ENCODE measurements around the gene PDLIM5. TPM values are rescaled to one million over a fixed set of nuclear protein-coding genes. Genes with fewer than 3 reads are reported as not detected.

PDLIM5 gene
- total and polyA plus RNA-seq, 4 donors = 20.4 to 93.4 (median 59.8) TPM

GRCh38 chr4:94428884-94429283 lies 22.9 kb upstream of the PDLIM5 start:
- H3K27ac ChIP-seq (ENCODE audit: low read depth in 1 of 2, low read length in 1 of 2) = peak overlapping the region in 1 of 2 donors; percentile 53
- H3K27me3 ChIP-seq (ENCODE audit: control insufficient read depth in 3 of 3, insufficient read depth in 3 of 3, low read length in 2 of 3) = peaks cover 0 to 2% (median 0%) of the 10 kb centered on the region in 3 donors
- H3K4me3 ChIP-seq = no peak overlapping the region
- no peak overlapping the region for H3K9ac ChIP-seq (ENCODE audit: insufficient read depth in 1 of 2, low read length in 2 of 2)
- peak in 1 of 3 donors; percentile 7 for DNase-seq
- H3K4me1 ChIP-seq (ENCODE audit: control insufficient read depth in 5 of 5, insufficient read depth in 5 of 5, low read length in 5 of 5) = peaks cover 0 to 5% (median 0%) of the 10 kb centered on the region in 5 donors
- H3K36me3 ChIP-seq (ENCODE audit: control insufficient read depth in 4 of 4, insufficient read depth in 4 of 4, low read length in 4 of 4) = no peaks in the 10 kb centered on the region
- TF ChIP-seq CTCF (IDR thresholded peaks at IDR 0.05; ENCODE audit: control extremely low read depth, extremely low read depth) = no peak
- no peak for ATAC-seq (ENCODE audit: insufficient read depth, low FRiP score)
- H3K9me3 ChIP-seq (ENCODE audit: control insufficient read depth in 4 of 4, insufficient read depth in 3 of 4, low read length in 3 of 4) = peaks cover 0 to 7% (median 5%) of the 10 kb centered on the region in 4 donors
- 73 to 94% methylated on average over 1 of the region's 1 CpG for WGBS, 2 donors

- no peaks in the 10 kb centered on the region for H3K36me3 ChIP-seq (ENCODE audit: control insufficient read depth in 4 of 4, insufficient read depth in 4 of 4, low read length in 4 of 4)
- H3K4me1 ChIP-seq (ENCODE audit: control insufficient read depth in 5 of 5, insufficient read depth in 5 of 5, low read length in 5 of 5) = peaks cover 0 to 5% (median 0%) of the 10 kb centered on the region in 5 donors
- DNase-seq (no peak), ATAC-seq (ENCODE audit: insufficient read depth, low FRiP score) (no peak)
- no peak overlapping the region for H3K9ac ChIP-seq (ENCODE audit: insufficient read depth in 1 of 2, low read length in 2 of 2)
- peaks cover 0 to 2% (median 0%) of the 10 kb centered on the region in 3 donors for H3K27me3 ChIP-seq (ENCODE audit: control insufficient read depth in 3 of 3, insufficient read depth in 3 of 3, low read length in 2 of 3)
- no peak for TF ChIP-seq CTCF (IDR thresholded peaks at IDR 0.05; ENCODE audit: control extremely low read depth, extremely low read depth)
- peaks cover 0 to 7% (median 5%) of the 10 kb centered on the region in 4 donors for H3K9me3 ChIP-seq (ENCODE audit: control insufficient read depth in 4 of 4, insufficient read depth in 3 of 4, low read length in 3 of 4)
- WGBS, 2 donors = 83 to 87% methylated on average over 6 of the region's 6 CpGs
- H3K4me3 ChIP-seq = no peak overlapping the region
- no peak overlapping the region for H3K27ac ChIP-seq (ENCODE audit: low read depth in 1 of 2, low read length in 1 of 2)
These were observed 21.3 kb upstream of the PDLIM5 start for GRCh38 chr4:94430406-94430805.

- H3K36me3 ChIP-seq (ENCODE audit: control insufficient read depth in 4 of 4, insufficient read depth in 4 of 4, low read length in 4 of 4) = no peaks in the 10 kb centered on the region
- 95 to 97% methylated on average over 3 of the region's 3 CpGs for WGBS, 2 donors
- DNase-seq (no peak), ATAC-seq (ENCODE audit: insufficient read depth, low FRiP score) (no peak)
- peaks cover 0 to 4% (median 2%) of the 10 kb centered on the region in 4 donors for H3K9me3 ChIP-seq (ENCODE audit: control insufficient read depth in 4 of 4, insufficient read depth in 3 of 4, low read length in 3 of 4)
- H3K27ac ChIP-seq (ENCODE audit: low read depth in 1 of 2, low read length in 1 of 2) = no peak overlapping the region
- H3K27me3 ChIP-seq (ENCODE audit: control insufficient read depth in 3 of 3, insufficient read depth in 3 of 3, low read length in 2 of 3) = peaks cover 0 to 2% (median 0%) of the 10 kb centered on the region in 3 donors
- TF ChIP-seq CTCF (IDR thresholded peaks at IDR 0.05; ENCODE audit: control extremely low read depth, extremely low read depth) = no peak
- peaks cover 0 to 5% (median 0%) of the 10 kb centered on the region in 5 donors for H3K4me1 ChIP-seq (ENCODE audit: control insufficient read depth in 5 of 5, insufficient read depth in 5 of 5, low read length in 5 of 5)
- no peak overlapping the region for H3K9ac ChIP-seq (ENCODE audit: insufficient read depth in 1 of 2, low read length in 2 of 2)
- H3K4me3 ChIP-seq = no peak overlapping the region
These were observed 20.4 kb upstream of the PDLIM5 start for GRCh38 chr4:94431388-94431787.

GRCh38 chr4:94434505-94434904 lies 17.2 kb upstream of the PDLIM5 start:
- no peak overlapping the region for H3K27ac ChIP-seq (ENCODE audit: low read depth in 1 of 2, low read length in 1 of 2)
- no peaks in the 10 kb centered on the region for H3K36me3 ChIP-seq (ENCODE audit: control insufficient read depth in 4 of 4, insufficient read depth in 4 of 4, low read length in 4 of 4)
- H3K9me3 ChIP-seq (ENCODE audit: control insufficient read depth in 4 of 4, insufficient read depth in 3 of 4, low read length in 3 of 4) = no peaks in the 10 kb centered on the region
- H3K4me1 ChIP-seq (ENCODE audit: control insufficient read depth in 5 of 5, insufficient read depth in 5 of 5, low read length in 5 of 5) = no peaks in the 10 kb centered on the region
- H3K27me3 ChIP-seq (ENCODE audit: control insufficient read depth in 3 of 3, insufficient read depth in 3 of 3, low read length in 2 of 3) = peaks cover 0 to 2% (median 0%) of the 10 kb centered on the region in 3 donors
- H3K9ac ChIP-seq (ENCODE audit: insufficient read depth in 1 of 2, low read length in 2 of 2) = no peak overlapping the region
- no peak for ATAC-seq (ENCODE audit: insufficient read depth, low FRiP score)
- no peak for TF ChIP-seq CTCF (IDR thresholded peaks at IDR 0.05; ENCODE audit: control extremely low read depth, extremely low read depth)
- DNase-seq = no peak
- no peak overlapping the region for H3K4me3 ChIP-seq

Measured in lung (tissue), 12 donors.